Measurements from ENCODE around the gene FBXL17.

DNA sequence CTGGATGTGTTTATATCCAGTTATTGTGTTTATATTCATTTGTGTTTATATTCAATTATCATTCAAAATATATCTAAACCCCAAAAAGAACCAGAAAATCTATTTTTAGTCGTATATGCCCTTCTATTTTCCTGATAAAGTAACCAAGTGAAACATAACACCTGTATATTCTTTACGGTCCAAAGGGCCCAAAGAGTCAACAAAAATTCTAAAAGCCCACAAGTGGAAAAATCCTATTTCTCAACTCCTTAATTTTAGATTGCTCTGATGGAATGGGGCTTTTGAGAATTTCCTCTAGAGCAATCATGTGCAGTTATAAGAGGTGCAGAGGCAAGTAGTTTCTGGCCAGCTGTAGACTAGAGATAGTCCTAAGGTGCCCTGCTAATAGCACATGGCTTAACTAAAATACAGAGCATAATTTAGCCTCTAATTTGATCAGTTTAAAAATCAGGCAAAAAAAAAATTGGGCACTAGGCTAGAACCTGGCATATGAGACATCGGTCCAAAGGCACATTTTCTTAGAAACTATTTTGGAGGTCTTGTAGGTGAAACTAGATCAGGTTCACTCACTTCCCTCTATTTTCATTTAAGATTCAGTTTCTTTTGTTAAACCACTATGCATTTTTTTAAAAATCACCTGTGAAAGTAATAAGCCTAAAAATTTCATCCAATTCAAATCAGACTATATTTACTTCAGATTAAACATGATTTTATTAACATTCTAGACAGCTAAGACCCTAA, 256.0 kb downstream of the FBXL17 start:
- TF ChIP-seq CTCF (conservative IDR thresholded peaks at IDR 0.05; ENCODE audit: low read length): no peak
- TF ChIP-seq EZH2phosphoT487 (IDR thresholded peaks at IDR 0.05; ENCODE audit: borderline replicate concordance): no peak
